ENCODE results near the gene HCST. TPM values are rescaled to one million over a fixed set of nuclear protein-coding genes. Genes with fewer than 3 reads are reported as not detected.
A peak's percentile ranks its signal among the peaks of the same experiment; 100 is the strongest.

Gene HCST
- total and polyA plus RNA-seq, 2 of the 13 experiments (the other 11 are each of a cell fraction or from before 2014, with no cell fraction given) = 0.24 to 1.2 TPM

DNA sequence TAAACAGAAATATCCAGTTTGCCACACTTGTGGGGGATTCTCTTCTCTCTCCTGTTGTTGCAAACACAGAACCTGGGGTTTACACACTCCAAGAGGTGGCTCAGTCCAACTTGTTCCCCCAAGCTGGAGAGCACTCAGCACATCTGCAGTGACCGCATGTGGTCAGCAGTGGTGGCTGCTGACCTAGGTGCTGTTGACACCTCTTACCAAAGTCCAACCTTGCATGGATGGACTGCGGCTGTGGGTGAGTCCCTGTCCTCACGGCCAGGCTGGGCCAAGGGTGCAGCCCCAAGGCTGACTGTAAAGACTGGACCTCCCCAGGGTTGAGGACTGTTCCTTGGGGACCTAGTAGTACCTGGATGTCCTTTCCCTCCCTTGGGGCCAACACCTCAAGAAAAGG, 39.9 kb downstream of the HCST start (continued):
- TF ChIP-seq ZNF407 (CRISPR knock-in tag; IDR thresholded peaks at IDR 0.05; ENCODE audit: not compliant biosample characterization) = no peak
- peak; percentile 38 for TF ChIP-seq TEAD3 (CRISPR knock-in tag; optimal IDR thresholded peaks at IDR 0.05; ENCODE audit: borderline replicate concordance)
- peak; percentile 47; the same call in 1 of the 2 replicates for TF ChIP-seq PAXIP1 (CRISPR knock-in tag; conservative IDR thresholded peaks at IDR 0.05)
- no peak for TF ChIP-seq KAT8 (CRISPR knock-in tag; IDR thresholded peaks at IDR 0.05)
- TF ChIP-seq ZNF557 (CRISPR knock-in tag; IDR thresholded peaks at IDR 0.05) = no peak
- TF ChIP-seq CBX2 (IDR thresholded peaks at IDR 0.05; ENCODE audit: low read depth, low read length) = no peak
- TF ChIP-seq CBX2 (CRISPR knock-in tag; IDR thresholded peaks at IDR 0.05; ENCODE audit: low read depth) = no peak
- TF ChIP-seq JDP2 (CRISPR knock-in tag; IDR thresholded peaks at IDR 0.05; ENCODE audit: borderline replicate concordance) = no peak
- no peak for TF ChIP-seq JUNB (CRISPR knock-in tag; IDR thresholded peaks at IDR 0.05; ENCODE audit: borderline replicate concordance)
- TF ChIP-seq ZGPAT (CRISPR knock-in tag; IDR thresholded peaks at IDR 0.05) = no peak
- TF ChIP-seq ELF3 (CRISPR knock-in tag; IDR thresholded peaks at IDR 0.05) = 0 out of 2 replicates have a peak, but pooled peaks have one; percentile 32
- TF ChIP-seq, protein P1, sequence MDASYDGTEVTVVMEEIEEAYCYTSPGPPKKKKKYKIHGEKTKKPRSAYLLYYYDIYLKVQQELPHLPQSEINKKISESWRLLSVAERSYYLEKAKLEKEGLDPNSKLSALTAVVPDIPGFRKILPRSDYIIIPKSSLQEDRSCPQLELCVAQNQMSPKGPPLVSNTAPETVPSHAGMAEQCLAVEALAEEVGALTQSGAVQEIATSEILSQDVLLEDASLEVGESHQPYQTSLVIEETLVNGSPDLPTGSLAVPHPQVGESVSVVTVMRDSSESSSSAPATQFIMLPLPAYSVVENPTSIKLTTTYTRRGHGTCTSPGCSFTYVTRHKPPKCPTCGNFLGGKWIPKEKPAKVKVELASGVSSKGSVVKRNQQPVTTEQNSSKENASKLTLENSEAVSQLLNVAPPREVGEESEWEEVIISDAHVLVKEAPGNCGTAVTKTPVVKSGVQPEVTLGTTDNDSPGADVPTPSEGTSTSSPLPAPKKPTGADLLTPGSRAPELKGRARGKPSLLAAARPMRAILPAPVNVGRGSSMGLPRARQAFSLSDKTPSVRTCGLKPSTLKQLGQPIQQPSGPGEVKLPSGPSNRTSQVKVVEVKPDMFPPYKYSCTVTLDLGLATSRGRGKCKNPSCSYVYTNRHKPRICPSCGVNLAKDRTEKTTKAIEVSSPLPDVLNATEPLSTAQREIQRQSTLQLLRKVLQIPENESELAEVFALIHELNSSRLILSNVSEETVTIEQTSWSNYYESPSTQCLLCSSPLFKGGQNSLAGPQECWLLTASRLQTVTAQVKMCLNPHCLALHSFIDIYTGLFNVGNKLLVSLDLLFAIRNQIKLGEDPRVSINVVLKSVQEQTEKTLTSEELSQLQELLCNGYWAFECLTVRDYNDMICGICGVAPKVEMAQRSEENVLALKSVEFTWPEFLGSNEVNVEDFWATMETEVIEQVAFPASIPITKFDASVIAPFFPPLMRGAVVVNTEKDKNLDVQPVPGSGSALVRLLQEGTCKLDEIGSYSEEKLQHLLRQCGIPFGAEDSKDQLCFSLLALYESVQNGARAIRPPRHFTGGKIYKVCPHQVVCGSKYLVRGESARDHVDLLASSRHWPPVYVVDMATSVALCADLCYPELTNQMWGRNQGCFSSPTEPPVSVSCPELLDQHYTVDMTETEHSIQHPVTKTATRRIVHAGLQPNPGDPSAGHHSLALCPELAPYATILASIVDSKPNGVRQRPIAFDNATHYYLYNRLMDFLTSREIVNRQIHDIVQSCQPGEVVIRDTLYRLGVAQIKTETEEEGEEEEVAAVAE (CRISPR knock-in tag; IDR thresholded peaks at IDR 0.05; ENCODE audit: borderline replicate concordance) = no peak
